HFF-Myc (cell line): ENCODE results near the gene TBC1D22A.

Experiments used
- DNase-seq: peaks from one replicate; pipeline ENCODE4 v3.0.0-alpha.2; 2011; ENCODE audit warnings: low read depth; ENCODE audit errors: extremely low read depth
- H3K4me3 ChIP-seq: replicated peaks from 2 replicates; pipeline ENCODE4 v1.5.1; 2011; ENCODE audit warnings: low read depth, mild to moderate bottlenecking, control low read depth, low read length
- TF ChIP-seq, protein P1 (sequence below): IDR thresholded peaks from 2 replicates; pipeline ENCODE4 v1.5.1; 2012; ENCODE audit warnings: mild to moderate bottlenecking, low read depth, low read length, control low read depth; ENCODE audit errors: missing control alignments

Gene TBC1D22A

DNA sequence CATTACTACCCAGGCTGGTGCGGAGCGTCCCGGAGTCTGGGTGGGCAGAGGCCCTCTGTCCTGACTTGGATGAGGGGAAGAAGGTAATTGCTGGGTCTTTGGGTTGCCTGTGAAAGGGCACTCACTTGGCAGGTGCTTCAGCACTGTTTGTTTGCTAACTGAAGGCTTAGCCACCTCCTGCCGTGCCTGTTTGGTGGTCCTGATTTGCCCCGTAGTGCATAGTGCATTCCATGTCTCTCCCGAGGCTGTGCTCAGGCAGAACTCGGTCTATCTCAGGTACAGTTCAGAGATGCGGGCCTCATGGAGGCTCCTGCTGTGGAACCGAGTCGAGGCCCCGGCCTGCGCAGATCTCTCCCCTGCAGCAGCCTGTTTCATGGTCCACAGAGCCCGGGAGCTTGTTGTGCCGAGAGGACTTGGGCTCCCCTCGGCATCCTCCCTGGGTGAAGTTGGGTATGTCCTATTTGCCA, 146.2 kb downstream of the TBC1D22A start:
- DNase-seq = no peak
- TF ChIP-seq, protein P1, sequence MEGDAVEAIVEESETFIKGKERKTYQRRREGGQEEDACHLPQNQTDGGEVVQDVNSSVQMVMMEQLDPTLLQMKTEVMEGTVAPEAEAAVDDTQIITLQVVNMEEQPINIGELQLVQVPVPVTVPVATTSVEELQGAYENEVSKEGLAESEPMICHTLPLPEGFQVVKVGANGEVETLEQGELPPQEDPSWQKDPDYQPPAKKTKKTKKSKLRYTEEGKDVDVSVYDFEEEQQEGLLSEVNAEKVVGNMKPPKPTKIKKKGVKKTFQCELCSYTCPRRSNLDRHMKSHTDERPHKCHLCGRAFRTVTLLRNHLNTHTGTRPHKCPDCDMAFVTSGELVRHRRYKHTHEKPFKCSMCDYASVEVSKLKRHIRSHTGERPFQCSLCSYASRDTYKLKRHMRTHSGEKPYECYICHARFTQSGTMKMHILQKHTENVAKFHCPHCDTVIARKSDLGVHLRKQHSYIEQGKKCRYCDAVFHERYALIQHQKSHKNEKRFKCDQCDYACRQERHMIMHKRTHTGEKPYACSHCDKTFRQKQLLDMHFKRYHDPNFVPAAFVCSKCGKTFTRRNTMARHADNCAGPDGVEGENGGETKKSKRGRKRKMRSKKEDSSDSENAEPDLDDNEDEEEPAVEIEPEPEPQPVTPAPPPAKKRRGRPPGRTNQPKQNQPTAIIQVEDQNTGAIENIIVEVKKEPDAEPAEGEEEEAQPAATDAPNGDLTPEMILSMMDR = no peak
- no peak overlapping the region for H3K4me3 ChIP-seq

DNA sequence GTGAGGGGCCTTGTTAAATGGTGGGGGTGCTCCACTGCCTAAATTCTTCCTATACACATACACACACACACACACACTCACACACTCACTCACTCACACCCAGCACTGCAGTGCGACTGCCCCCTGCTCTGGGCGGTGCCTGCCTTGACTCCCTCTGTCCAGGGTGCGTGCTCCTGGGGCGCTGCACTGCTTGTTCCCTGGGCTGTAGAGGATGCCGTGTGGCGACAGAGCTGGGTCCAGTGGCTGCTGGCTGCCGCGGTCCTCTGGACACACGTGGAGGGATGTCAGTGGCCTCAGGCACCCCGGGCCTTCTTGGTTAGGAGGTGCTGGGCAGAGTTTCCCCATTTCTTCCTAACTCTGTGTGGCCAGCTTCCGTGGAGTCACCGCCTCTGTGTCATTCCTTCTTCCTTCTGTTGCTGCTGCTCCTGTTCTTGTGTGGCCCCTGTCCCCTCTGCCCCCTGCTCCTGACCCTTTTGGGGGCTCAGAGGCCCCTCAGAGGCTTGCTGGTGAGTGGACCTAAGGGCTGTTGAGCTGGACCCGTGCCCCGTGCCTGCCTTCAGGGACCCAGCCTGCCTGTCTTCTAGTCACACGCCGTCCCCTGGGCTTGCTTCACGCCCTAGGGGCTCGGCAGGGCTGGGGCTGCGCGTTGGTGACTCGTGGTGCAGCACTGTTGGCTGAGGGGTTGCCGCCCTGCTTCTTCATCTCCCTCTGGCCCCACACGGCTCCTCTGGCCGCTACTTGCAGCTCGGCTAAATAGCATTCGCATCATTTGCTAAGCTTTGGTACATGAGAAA, 147.0 kb downstream of the TBC1D22A start:
- no peak overlapping the region for H3K4me3 ChIP-seq
- TF ChIP-seq, protein P1 = no peak
- DNase-seq = no peak

DNA sequence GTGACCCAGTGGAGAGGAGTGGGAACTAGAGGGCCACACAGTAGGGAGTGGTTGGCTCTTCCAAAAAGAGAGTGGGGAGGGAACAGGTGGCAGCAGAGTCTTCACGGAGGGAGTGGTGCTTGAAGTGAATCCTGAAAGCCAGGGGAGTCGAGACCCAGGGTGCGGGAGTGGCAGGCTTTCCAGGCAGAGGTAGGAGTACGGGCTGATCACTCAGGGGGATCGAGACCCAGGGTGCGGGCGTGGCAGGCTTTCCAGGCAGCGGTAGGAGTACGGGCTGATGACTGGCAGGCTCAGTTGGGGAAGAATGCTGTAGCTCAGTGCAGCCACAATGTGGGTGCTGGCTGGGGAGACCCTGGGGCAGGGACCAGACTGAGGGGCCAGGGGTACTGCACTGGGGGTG, 148.2 kb downstream of the TBC1D22A start:
- no peak overlapping the region for H3K4me3 ChIP-seq
- TF ChIP-seq, protein P1 = no peak
- no peak for DNase-seq

DNA sequence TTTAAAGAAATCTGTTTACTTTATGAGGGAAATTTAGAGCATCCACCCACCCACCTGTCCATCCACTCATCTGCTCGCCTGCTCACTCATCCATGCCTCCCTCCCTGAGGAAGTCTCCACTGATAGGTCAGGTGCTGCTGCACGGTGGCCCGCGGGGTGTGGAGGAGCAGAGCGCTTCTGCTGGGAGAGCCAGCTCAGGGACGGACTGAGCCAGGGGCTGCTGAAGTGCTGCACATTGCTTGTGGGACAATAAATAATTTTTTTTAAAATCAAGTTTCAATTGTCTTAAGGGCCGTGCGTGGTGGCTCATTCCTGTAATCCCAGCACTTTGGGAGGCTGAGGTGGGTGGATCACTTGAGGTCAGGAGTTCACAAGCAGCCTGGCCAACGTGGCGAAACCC, 148.9 kb downstream of the TBC1D22A start:
- no peak overlapping the region for H3K4me3 ChIP-seq
- no peak for DNase-seq
- TF ChIP-seq, protein P1 = no peak

DNA sequence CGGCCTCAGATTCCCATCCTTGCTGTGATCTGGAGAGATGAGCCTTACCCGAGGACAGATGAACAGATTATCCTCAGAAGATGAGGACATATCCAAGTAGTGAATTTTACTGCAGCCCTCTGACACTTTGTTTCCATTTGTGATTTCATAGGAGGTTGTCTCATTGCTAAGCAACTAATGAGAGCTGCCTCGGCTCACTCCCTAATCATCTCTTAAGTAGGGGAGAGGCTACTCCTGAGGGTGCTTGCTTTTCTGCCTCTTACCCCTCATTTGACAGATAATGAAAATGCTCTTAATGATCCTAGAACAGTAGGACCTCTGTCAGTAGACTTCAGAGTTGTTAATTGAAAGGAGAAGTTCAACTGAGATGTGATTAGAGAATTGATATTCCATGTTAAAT, 150.9 kb downstream of the TBC1D22A start:
- no peak for DNase-seq
- no peak overlapping the region for H3K4me3 ChIP-seq
- TF ChIP-seq, protein P1 = no peak

DNA sequence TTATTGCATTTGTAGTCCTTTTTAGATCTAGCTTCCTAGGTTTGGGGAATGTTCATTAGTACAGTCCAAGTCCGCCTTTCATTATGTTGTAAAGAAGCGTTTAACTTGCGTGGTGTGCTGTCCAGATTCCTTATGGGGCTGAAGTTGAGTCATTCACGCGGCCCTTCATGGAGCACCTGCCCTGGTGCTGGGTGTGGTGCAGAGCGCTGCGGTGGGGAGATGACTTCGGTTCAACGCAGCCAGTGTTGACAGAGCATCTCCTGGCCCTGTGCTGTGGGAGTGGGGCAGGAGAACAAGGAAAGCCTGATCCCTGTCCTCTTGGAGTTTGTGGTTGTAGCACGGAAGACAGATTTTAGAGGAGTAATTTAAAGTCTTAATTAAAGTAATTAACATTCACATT, 152.0 kb downstream of the TBC1D22A start:
- DNase-seq = no peak
- no peak overlapping the region for H3K4me3 ChIP-seq
- TF ChIP-seq, protein P1 = no peak
